HEK293 (cell line): ENCODE results near the gene PPP1R18.
"Not testable (repeated sequence)": the region's sequence is repeated elsewhere in the genome, so short reads cannot be mapped to it uniquely, and the experiment has no call there.

Experiments
- CTCF ChIA-PET: fragments of 350-600 bp; formaldehyde crosslinking; extraction: SDS; loops from one replicate; lab custom pipeline; 2021; ENCODE audit warnings: antibody characterized with exemption; lab: Yijun Ruan, JAX
- POLR2A ChIA-PET: fragments of 300-600 bp; formaldehyde crosslinking; extraction: SDS; loops from one replicate; lab custom pipeline; 2020; ENCODE audit warnings: antibody characterized with exemption, inconsistent platforms; lab: Yijun Ruan, JAX
- H3K27ac ChIP-seq: fragments of 200-500 bp; sonication (Bioruptor generic); 2 replicates; pipeline ENCODE4 v1.5.1; 2014; ENCODE audit warnings: low read depth, low read length, control low read depth, inconsistent platforms; ENCODE audit errors: extremely low read depth
- H3K36me3 ChIP-seq, 2 experiments: fragments of 200-500 bp in 1 of 2; sonication (Bioruptor generic) in 1 of 2; 1 replicate in 1 of 2; 2 replicates in 1 of 2; pipeline ENCODE4 v1.5.1; 2014 to 2017; ENCODE audit warnings: inconsistent platforms in 2 of 2, low read length in 2 of 2; ENCODE audit not compliant: control insufficient read depth in 2 of 2, insufficient read depth in 1 of 2
- H3K4me1 ChIP-seq: fragments of 200-500 bp; sonication (Bioruptor generic); 2 replicates; pipeline ENCODE4 v1.5.1; 2014; ENCODE audit warnings: mild to moderate bottlenecking, low read length, inconsistent platforms; ENCODE audit not compliant: control insufficient read depth, insufficient read depth
- H3K4me3 ChIP-seq: 2 replicates; pipeline ENCODE4 v1.5.1; 2011; ENCODE audit warnings: low read depth, mild to moderate bottlenecking, control low read depth, low read length, moderate library complexity
- H3K9me3 ChIP-seq: fragments of 200-500 bp; sonication (Bioruptor generic); 2 replicates; pipeline ENCODE4 v1.5.1; 2014; ENCODE audit warnings: low read depth, low read length, inconsistent platforms; ENCODE audit not compliant: control insufficient read depth, insufficient read depth
- PRDM1 ChIP-seq: fragments of 450-650 bp; formaldehyde crosslinking; IDR thresholded peaks from 2 replicates; pipeline ENCODE4; 2016; ENCODE audit warnings: missing biosample characterization, missing genetic modification characterization
- SP3 ChIP-seq: fragments of 450-650 bp; formaldehyde crosslinking; IDR thresholded peaks from 2 replicates; pipeline ENCODE4 v1.5.1; 2016; ENCODE audit warnings: missing biosample characterization, missing genetic modification characterization
- ZNF184 ChIP-seq: fragments of 450-650 bp; IDR thresholded peaks from 2 replicates; pipeline ENCODE4 v1.5.1; 2018; ENCODE audit warnings: missing biosample characterization, mild to moderate bottlenecking, missing genetic modification characterization
- ZNF366 ChIP-seq: fragments of 450-650 bp; formaldehyde crosslinking; conservative IDR thresholded peaks from 2 replicates; pipeline ENCODE4 v1.5.1; 2016; ENCODE audit warnings: missing biosample characterization, missing genetic modification characterization
- ZNF555 ChIP-seq: fragments of 450-650 bp; formaldehyde crosslinking; conservative IDR thresholded peaks from 2 replicates; pipeline ENCODE4 v1.5.1; 2017; ENCODE audit warnings: missing biosample characterization, mild to moderate bottlenecking, missing genetic modification characterization, inconsistent platforms
- ZNF600 ChIP-seq: fragments of 450-650 bp; formaldehyde crosslinking; IDR thresholded peaks from 2 replicates; pipeline ENCODE4 v1.5.1; 2016; ENCODE audit warnings: missing biosample characterization, missing genetic modification characterization
- ZNF664 ChIP-seq: fragments of 450-650 bp; formaldehyde crosslinking; IDR thresholded peaks from 2 replicates; pipeline ENCODE4 v1.5.1; 2016; ENCODE audit warnings: missing biosample characterization, missing genetic modification characterization
- TF ChIP-seq, protein P1 (sequence below): fragments of 450-650 bp; formaldehyde crosslinking; IDR thresholded peaks from 2 replicates; pipeline ENCODE4 v1.5.1; 2016; ENCODE audit warnings: missing biosample characterization, missing genetic modification characterization
- TF ChIP-seq, protein P2 (sequence below): fragments of 450-650 bp; formaldehyde crosslinking; IDR thresholded peaks from 2 replicates; pipeline ENCODE4 v1.5.1; 2017; ENCODE audit warnings: missing biosample characterization, mild to moderate bottlenecking, missing genetic modification characterization, moderate library complexity
- TF ChIP-seq, protein P3 (sequence below): fragments of 450-650 bp; formaldehyde crosslinking; IDR thresholded peaks from 2 replicates; pipeline ENCODE4; 2016; ENCODE audit warnings: missing biosample characterization, missing genetic modification characterization
- TF ChIP-seq, protein P4 (sequence below): fragments of 450-650 bp; formaldehyde crosslinking; IDR thresholded peaks from 2 replicates; pipeline ENCODE4 v1.5.1; 2016; ENCODE audit warnings: missing biosample characterization, missing genetic modification characterization

PPP1R18 gene

DNA sequence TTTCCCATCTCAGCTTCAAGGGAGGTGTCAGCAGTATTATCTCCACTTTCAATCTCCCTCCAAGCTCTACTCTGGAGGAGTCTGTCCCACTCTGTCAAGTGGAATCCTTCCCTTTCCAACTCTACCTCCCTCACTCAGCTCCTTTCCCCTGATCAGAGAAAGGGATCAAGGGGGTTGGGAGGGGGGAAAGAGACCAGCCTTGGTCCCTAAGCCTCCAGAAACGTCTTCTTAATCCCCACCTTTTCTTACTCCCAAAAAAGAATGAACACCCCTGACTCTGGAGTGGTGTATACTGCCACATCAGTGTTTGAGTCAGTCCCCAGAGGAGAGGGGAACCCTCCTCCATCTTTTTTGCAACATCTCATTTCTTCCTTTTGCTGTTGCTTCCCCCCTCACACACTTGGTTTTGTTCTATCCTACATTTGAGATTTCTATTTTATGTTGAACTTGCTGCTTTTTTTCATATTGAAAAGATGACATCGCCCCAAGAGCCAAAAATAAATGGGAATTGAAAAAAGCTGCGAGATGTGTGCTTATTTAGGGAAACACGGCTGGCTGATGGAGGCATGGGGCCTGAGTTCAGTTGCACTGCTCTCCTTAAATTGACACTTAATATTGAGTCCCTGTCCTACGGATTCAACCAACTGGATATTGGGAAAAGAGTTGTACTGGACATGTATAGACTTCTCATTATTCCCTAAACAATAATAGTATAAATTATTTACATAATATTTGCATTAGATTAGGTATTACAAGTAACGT, 38.6 kb upstream of the PPP1R18 start (continued):
- TF ChIP-seq, protein P1, sequence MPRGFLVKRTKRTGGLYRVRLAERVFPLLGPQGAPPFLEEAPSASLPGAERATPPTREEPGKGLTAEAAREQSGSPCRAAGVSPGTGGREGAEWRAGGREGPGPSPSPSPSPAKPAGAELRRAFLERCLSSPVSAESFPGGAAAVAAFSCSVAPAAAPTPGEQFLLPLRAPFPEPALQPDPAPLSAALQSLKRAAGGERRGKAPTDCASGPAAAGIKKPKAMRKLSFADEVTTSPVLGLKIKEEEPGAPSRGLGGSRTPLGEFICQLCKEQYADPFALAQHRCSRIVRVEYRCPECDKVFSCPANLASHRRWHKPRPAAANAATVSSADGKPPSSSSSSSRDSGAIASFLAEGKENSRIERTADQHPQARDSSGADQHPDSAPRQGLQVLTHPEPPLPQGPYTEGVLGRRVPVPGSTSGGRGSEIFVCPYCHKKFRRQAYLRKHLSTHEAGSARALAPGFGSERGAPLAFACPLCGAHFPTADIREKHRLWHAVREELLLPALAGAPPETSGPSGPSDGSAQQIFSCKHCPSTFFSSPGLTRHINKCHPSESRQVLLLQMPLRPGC (tag by site-specific recombination): 0 out of 2 replicates have a peak, but pooled peaks have one; percentile 16
- no peak for TF ChIP-seq ZNF555 (tag by site-specific recombination)
- peak; percentile 62 for TF ChIP-seq ZNF366
- TF ChIP-seq PRDM1: peak; percentile 93
- no peak for TF ChIP-seq SP3 (tag by site-specific recombination)
- peak; percentile 52; the same call in 1 of the 2 replicates for TF ChIP-seq ZNF184 (tag by site-specific recombination)
- TF ChIP-seq, protein P2, sequence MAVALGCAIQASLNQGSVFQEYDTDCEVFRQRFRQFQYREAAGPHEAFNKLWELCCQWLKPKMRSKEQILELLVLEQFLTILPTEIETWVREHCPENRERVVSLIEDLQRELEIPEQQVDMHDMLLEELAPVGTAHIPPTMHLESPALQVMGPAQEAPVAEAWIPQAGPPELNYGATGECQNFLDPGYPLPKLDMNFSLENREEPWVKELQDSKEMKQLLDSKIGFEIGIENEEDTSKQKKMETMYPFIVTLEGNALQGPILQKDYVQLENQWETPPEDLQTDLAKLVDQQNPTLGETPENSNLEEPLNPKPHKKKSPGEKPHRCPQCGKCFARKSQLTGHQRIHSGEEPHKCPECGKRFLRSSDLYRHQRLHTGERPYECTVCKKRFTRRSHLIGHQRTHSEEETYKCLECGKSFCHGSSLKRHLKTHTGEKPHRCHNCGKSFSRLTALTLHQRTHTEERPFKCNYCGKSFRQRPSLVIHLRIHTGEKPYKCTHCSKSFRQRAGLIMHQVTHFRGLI: peak; percentile 35; the same call in 1 of the 2 replicates

DNA sequence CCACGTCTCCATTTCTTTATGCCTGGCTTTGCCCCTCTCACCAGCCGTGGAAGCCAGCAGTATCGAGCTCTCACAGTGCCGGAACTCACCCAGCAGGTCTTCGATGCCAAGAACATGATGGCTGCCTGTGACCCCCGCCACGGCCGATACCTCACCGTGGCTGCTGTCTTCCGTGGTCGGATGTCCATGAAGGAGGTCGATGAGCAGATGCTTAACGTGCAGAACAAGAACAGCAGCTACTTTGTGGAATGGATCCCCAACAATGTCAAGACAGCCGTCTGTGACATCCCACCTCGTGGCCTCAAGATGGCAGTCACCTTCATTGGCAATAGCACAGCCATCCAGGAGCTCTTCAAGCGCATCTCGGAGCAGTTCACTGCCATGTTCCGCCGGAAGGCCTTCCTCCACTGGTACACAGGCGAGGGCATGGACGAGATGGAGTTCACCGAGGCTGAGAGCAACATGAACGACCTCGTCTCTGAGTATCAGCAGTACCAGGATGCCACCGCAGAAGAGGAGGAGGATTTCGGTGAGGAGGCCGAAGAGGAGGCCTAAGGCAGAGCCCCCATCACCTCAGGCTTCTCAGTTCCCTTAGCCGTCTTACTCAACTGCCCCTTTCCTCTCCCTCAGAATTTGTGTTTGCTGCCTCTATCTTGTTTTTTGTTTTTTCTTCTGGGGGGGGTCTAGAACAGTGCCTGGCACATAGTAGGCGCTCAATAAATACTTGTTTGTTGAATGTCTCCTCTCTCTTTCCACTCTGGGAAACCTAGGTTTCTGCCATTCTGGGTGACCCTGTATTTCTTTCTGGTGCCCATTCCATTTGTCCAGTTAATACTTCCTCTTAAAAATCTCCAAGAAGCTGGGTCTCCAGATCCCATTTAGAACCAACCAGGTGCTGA, 37.6 kb upstream of the PPP1R18 start:
- peak; percentile 50; the same call in 1 of the 2 replicates for TF ChIP-seq ZNF600
- TF ChIP-seq, protein P3, sequence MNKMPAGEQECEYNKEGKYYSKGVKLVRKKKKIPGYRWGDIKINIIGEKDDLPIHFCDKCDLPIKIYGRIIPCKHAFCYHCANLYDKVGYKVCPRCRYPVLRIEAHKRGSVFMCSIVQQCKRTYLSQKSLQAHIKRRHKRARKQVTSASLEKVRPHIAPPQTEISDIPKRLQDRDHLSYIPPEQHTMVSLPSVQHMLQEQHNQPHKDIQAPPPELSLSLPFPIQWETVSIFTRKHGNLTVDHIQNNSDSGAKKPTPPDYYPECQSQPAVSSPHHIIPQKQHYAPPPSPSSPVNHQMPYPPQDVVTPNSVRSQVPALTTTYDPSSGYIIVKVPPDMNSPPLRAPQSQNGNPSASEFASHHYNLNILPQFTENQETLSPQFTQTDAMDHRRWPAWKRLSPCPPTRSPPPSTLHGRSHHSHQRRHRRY (tag by site-specific recombination): 0 out of 2 replicates have a peak, but pooled peaks have one; percentile 25
- TF ChIP-seq, protein P4, sequence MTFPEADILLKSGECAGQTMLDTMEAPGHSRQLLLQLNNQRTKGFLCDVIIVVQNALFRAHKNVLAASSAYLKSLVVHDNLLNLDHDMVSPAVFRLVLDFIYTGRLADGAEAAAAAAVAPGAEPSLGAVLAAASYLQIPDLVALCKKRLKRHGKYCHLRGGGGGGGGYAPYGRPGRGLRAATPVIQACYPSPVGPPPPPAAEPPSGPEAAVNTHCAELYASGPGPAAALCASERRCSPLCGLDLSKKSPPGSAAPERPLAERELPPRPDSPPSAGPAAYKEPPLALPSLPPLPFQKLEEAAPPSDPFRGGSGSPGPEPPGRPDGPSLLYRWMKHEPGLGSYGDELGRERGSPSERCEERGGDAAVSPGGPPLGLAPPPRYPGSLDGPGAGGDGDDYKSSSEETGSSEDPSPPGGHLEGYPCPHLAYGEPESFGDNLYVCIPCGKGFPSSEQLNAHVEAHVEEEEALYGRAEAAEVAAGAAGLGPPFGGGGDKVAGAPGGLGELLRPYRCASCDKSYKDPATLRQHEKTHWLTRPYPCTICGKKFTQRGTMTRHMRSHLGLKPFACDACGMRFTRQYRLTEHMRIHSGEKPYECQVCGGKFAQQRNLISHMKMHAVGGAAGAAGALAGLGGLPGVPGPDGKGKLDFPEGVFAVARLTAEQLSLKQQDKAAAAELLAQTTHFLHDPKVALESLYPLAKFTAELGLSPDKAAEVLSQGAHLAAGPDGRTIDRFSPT (tag by site-specific recombination): 0 out of 2 replicates have a peak, but pooled peaks have one; percentile 1
- peak; percentile 64 for TF ChIP-seq ZNF664 (tag by site-specific recombination)
- CTCF ChIA-PET: interaction anchor here (0.6 to 18.7 kb wide), 16 partner anchors 8 to 124 kb away, joined by 3 to 692 read pairs (median 5); partner anchors contain the start of gene DHX16
- POLR2A ChIA-PET: interaction anchor here (0.8 to 10.1 kb wide), 8 partner anchors 19 to 224 kb away, joined by 3 to 235 read pairs (median 6); partner anchors contain the start of genes DHX16, IER3 and NRM
- Histone ChIP-seq H3K27ac (peak overlapping the region; percentile 46), H3K36me3 (peaks cover 15 to 61% of the 10 kb centered on the region in 2 experiments)
- not testable (repeated sequence) for H3K9me3 ChIP-seq, H3K4me3 ChIP-seq, H3K4me1 ChIP-seq

DNA sequence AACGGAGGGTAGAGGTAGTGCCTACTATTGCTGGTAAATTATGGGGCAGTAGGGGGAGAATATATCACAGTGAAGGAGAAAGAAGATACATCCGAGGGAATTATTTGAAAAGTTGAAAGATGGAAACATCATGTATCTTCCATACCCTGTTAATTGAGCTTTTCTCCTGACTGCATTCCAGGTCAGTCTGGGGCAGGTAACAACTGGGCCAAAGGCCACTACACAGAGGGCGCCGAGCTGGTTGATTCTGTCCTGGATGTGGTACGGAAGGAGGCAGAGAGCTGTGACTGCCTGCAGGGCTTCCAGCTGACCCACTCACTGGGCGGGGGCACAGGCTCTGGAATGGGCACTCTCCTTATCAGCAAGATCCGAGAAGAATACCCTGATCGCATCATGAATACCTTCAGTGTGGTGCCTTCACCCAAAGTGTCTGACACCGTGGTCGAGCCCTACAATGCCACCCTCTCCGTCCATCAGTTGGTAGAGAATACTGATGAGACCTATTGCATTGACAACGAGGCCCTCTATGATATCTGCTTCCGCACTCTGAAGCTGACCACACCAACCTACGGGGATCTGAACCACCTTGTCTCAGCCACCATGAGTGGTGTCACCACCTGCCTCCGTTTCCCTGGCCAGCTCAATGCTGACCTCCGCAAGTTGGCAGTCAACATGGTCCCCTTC, 36.9 kb upstream of the PPP1R18 start:
- CTCF ChIA-PET: interaction anchor here (0.5 to 18.7 kb wide), 43 partner anchors 9 to 364 kb away, joined by 3 to 692 read pairs (median 5); partner anchors contain the start of genes DHX16, NRM and VARS2
- Histone ChIP-seq H3K36me3 (peaks cover 15 to 56% of the 10 kb centered on the region in 2 experiments), H3K27ac (peak overlapping the region; percentile 93)
- POLR2A ChIA-PET: interaction anchor here (0.7 to 10.1 kb wide), 10 partner anchors 7 to 126 kb away, joined by 3 to 235 read pairs (median 7); partner anchors contain the start of gene NRM
- H3K9me3 ChIP-seq, H3K4me1 ChIP-seq, H3K4me3 ChIP-seq: not testable (repeated sequence)
- TF ChIP-seq, protein P4 (tag by site-specific recombination): 0 out of 2 replicates have a peak, but pooled peaks have one; percentile 12
